Karpas-422 (cell line): ENCODE results near the gene TNNC2. TPM values are rescaled to one million over a fixed set of nuclear protein-coding genes. Genes with fewer than 3 reads are reported as not detected.

Experiments
- DNase-seq: peaks from one replicate; pipeline ENCODE4 v3.0.0-alpha.2; 2015
- H2AFZ ChIP-seq: fragments of 200-600 bp; sonication (generic); 2 replicates; pipeline ENCODE4 v1.6.1; 2014; ENCODE audit warnings: antibody characterized with exemption, low read length, mixed read lengths
- H3K27ac ChIP-seq: fragments of 200-600 bp; sonication (generic); 2 replicates; pipeline ENCODE4 v1.5.1; 2014; ENCODE audit warnings: mild to moderate bottlenecking, low read length, moderate library complexity
- H3K27me3 ChIP-seq: fragments of 200-600 bp; sonication (generic); 2 replicates; pipeline ENCODE4 v1.6.1; 2014; ENCODE audit warnings: low read length, mixed read lengths
- H3K36me3 ChIP-seq: fragments of 200-600 bp; sonication (generic); 2 replicates; pipeline ENCODE4 v1.6.1; 2014; ENCODE audit warnings: low read length, mixed read lengths; ENCODE audit not compliant: insufficient read depth
- H3K4me1 ChIP-seq: fragments of 200-600 bp; sonication (generic); 2 replicates; pipeline ENCODE4 v1.6.1; 2014; ENCODE audit warnings: mild to moderate bottlenecking, low read length, mixed read lengths
- H3K4me2 ChIP-seq: fragments of 200-600 bp; sonication (generic); 2 replicates; pipeline ENCODE4 v1.6.1; 2014; ENCODE audit warnings: low read length, low read depth, mild to moderate bottlenecking; ENCODE audit not compliant: poor library complexity, severe bottlenecking
- H3K4me3 ChIP-seq: fragments of 200-600 bp; sonication (generic); 2 replicates; pipeline ENCODE4 v1.5.1; 2014; ENCODE audit warnings: mild to moderate bottlenecking, antibody characterized with exemption, low read length, mixed read lengths
- H3K79me2 ChIP-seq: fragments of 200-600 bp; sonication (generic); 2 replicates; pipeline ENCODE4 v1.6.1; 2014; ENCODE audit warnings: mild to moderate bottlenecking, low read length, mixed read lengths
- H3K9ac ChIP-seq: fragments of 200-600 bp; sonication (generic); 2 replicates; pipeline ENCODE4 v1.6.0; 2014; ENCODE audit warnings: low read length
- H3K9me2 ChIP-seq: fragments of 200-600 bp; sonication (generic), shearing (Covaris generic); replicated peaks from 2 replicates; pipeline ENCODE4 v1.6.0; 2014; ENCODE audit warnings: mild to moderate bottlenecking, low read length, moderate library complexity; ENCODE audit not compliant: insufficient read depth
- H3K9me3 ChIP-seq: fragments of 300-700, 200-600 bp; sonication (generic); 2 replicates; pipeline ENCODE4 v1.6.1; 2014; ENCODE audit warnings: low read length, mixed read lengths
- H4K20me1 ChIP-seq: fragments of 200-600 bp; sonication (generic); 2 replicates; pipeline ENCODE4 v1.6.1; 2014; ENCODE audit warnings: mild to moderate bottlenecking, antibody characterized with exemption, low read length, low read depth; ENCODE audit not compliant: insufficient read depth
- total RNA-seq: library from RNA; depleted of rRNA; stranded (reverse); fragments of >200 nt; shearing (Covaris generic); gene quantifications from 2 replicates; pipeline ENCODE4 v1.2.3, GENCODE V29; 2014; ENCODE audit warnings: low replicate concordance

The TNNC2 gene
- total RNA-seq, 1 experiment from 2014 or later = not detected

DNA sequence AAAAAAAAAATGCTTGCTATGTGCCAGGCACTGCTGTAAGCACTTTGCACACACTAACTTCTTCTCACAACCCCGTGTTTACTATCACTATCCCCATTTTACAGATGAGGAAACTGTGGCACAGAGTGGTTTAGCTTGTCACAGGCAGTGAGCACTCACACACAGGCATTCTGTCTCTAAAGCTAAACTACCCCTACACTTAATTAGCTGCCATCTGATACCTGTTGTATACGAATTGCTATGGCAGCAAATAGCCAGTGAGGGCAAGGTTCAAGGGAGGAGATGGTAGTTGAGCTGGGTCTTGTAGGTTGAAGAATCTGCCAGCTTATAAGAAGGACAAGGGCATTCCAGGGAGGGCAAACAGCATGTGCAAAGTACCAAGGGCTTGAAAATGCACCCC lies 5.2 kb downstream of the TNNC2 start:
- no peaks in the 10 kb centered on the region for H3K9me2 ChIP-seq
- H3K9me3 ChIP-seq = no peaks in the 10 kb centered on the region
- H3K4me1 ChIP-seq = no peaks in the 10 kb centered on the region
- no peak overlapping the region for H3K27ac ChIP-seq
- H2AFZ ChIP-seq = no peak overlapping the region
- H3K79me2 ChIP-seq = no peaks in the 10 kb centered on the region
- no peaks in the 10 kb centered on the region for H3K27me3 ChIP-seq
- no peak overlapping the region for H3K4me3 ChIP-seq
- DNase-seq = no peak
- no peaks in the 10 kb centered on the region for H4K20me1 ChIP-seq
- H3K36me3 ChIP-seq = peaks cover 1% of the 10 kb centered on the region; the same call in 1 of the 2 replicates
- H3K9ac ChIP-seq = no peak overlapping the region
- no peak overlapping the region for H3K4me2 ChIP-seq

DNA sequence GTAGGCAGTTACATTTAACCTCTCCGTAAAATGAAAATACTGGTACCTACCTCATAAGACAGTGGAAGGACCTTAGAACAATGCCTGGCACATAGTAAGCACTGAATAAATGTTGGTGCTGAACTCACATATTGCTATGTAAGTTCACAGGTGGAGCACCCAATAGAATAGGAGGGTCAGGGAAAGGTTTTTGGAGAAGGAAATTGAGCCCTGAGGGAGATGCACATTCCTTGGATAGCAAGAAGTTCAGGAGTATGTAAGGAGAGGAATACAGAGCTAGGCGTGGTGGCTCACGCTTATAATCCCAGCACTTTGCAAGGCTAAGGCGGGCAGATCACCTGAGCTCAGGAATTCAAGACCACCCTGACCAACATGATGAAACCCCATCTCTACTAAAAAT lies 7.6 kb downstream of the TNNC2 start:
- Histone ChIP-seq H3K27me3 (no peaks in the 10 kb centered on the region), H3K27ac (no peak overlapping the region), H4K20me1 (no peaks in the 10 kb centered on the region), H3K79me2 (no peaks in the 10 kb centered on the region), H3K4me2 (no peak overlapping the region), H3K36me3 (peaks cover 18% of the 10 kb centered on the region), H3K9ac (no peak overlapping the region), H3K4me1 (no peaks in the 10 kb centered on the region), H3K9me3 (no peaks in the 10 kb centered on the region), H2AFZ (no peak overlapping the region), H3K4me3 (no peak overlapping the region), H3K9me2 (no peaks in the 10 kb centered on the region)
- DNase-seq = no peak

DNA sequence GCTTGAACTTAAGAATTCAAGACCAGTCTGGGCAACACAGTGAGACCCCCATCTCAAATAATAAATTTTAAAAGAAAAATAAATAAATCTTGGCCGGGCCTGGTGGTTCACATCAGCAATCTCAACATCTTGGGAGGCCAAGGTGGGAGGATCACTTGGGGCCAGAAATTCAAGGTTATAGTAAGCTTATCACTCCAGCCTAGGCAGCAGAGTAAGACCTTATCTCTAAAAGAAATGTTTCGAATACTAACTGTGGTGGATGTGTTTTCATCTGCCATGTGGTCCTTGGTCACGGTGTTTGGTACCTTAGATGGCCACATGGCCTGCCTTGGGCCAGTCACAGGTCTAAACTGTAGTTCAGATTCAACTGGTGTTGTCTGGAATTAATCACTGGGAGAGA lies 8.9 kb downstream of the TNNC2 start:
- Histone ChIP-seq H2AFZ (no peak overlapping the region), H3K79me2 (peaks cover 6% of the 10 kb centered on the region), H3K36me3 (peaks cover 21% of the 10 kb centered on the region), H3K9ac (no peak overlapping the region), H3K9me2 (no peaks in the 10 kb centered on the region), H3K9me3 (no peaks in the 10 kb centered on the region), H3K27me3 (no peaks in the 10 kb centered on the region), H4K20me1 (no peaks in the 10 kb centered on the region), H3K4me2 (no peak overlapping the region), H3K4me3 (no peak overlapping the region), H3K4me1 (peaks cover 5% of the 10 kb centered on the region), H3K27ac (no peak overlapping the region)
- DNase-seq = no peak

DNA sequence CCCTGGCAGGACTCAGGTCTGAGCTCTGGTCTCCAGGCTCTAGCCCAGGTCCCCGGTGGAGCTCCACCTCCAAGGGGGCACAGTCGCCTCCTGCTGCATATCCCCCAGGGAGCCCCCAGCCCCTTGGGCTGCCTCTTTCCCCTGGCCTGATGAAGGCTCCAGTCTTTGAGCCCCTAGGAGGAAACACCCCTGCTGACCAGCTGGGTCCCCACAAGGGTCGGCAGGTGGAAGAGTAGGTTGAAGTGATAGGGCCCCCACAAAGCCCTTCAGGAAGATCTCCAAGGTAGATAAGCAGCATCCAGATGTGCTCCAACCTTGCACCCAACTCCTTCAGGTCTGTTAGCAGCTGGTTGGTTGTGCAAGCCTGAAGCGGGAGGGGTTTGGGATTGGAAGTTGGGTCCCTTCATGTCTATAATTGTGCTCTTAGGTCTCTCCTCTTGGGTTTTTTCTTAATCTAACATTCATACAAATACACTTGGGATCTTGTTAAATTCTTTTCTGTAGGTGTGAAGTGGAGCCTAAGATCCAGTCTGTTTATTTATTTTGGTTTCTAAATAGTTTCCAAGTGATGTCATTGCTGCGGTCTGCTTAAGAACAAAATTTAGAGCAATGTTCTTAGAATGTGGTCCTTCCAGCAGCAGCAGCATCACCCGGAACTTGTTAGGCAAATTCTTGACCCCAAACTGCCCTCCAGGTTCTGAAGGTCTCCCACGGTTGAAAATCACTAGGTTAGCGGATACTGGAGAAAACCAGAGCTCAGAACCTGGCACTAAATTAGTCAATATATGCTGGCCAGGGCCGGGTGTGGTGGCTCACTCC lies 9.5 kb downstream of the TNNC2 start:
- Histone ChIP-seq H3K79me2 (peaks cover 13% of the 10 kb centered on the region), H3K9me3 (no peaks in the 10 kb centered on the region), H3K9ac (no peak overlapping the region), H3K4me2 (no peak overlapping the region), H4K20me1 (no peaks in the 10 kb centered on the region), H2AFZ (no peak overlapping the region), H3K36me3 (peaks cover 21% of the 10 kb centered on the region), H3K4me1 (peaks cover 5% of the 10 kb centered on the region), H3K27ac (no peak overlapping the region), H3K4me3 (no peak overlapping the region), H3K27me3 (no peaks in the 10 kb centered on the region), H3K9me2 (no peaks in the 10 kb centered on the region)
- DNase-seq = no peak

DNA sequence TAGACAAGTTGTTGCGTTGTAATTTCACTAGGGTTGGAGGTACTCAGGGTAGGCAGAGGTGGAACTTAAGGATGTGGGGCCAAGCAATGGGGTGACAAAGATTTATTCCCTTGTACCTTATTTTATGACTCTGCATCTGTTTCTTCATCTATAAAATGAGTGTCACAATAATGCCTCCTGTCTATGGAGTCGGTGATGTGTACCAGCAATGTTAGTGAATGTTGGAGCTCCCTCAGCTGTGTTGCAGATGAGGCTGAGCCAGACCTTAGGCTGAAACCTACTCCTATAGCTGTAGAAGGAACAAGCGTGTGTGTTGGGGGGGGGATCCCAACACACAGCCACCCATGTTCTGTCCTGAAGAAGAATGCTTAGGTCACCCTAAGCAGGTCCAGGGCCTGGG lies 10.2 kb downstream of the TNNC2 start:
- Histone ChIP-seq H3K9ac (no peak overlapping the region), H3K4me3 (no peak overlapping the region), H3K9me3 (no peaks in the 10 kb centered on the region), H3K4me2 (no peak overlapping the region), H3K9me2 (no peaks in the 10 kb centered on the region), H3K27ac (no peak overlapping the region), H2AFZ (no peak overlapping the region), H3K36me3 (peaks cover 21% of the 10 kb centered on the region), H4K20me1 (no peaks in the 10 kb centered on the region), H3K27me3 (no peaks in the 10 kb centered on the region), H3K4me1 (peaks cover 5% of the 10 kb centered on the region), H3K79me2 (peaks cover 14% of the 10 kb centered on the region)
- no peak for DNase-seq

DNA sequence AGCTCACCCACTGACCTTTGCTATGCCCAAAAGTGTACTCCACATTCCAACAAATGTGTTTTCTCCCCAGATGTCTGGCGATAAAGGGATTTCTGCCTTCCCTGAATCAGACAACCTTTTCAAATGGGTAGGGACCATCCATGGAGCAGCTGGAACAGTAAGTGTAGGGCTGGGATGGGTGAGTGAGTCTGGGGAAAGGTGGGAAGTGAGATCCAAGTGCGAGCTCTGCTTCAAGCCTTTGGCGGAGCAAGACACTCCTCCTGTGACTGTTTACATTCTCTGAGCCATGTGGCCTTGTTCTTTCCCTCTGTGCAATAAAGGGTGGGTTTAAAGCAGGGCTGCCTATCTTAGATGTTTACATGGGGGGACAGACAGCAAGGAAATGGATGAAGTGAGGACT lies 12.8 kb downstream of the TNNC2 start:
- DNase-seq = no peak
- H3K4me3 ChIP-seq = no peak overlapping the region
- H3K9me3 ChIP-seq = no peaks in the 10 kb centered on the region
- no peak overlapping the region for H2AFZ ChIP-seq
- H3K79me2 ChIP-seq = peaks cover 14% of the 10 kb centered on the region
- peaks cover 5% of the 10 kb centered on the region for H3K4me1 ChIP-seq
- H3K36me3 ChIP-seq = peaks cover 41% of the 10 kb centered on the region
- no peaks in the 10 kb centered on the region for H3K27me3 ChIP-seq
- H3K9ac ChIP-seq = no peak overlapping the region
- no peaks in the 10 kb centered on the region for H3K9me2 ChIP-seq
- no peak overlapping the region for H3K4me2 ChIP-seq
- H3K27ac ChIP-seq = no peak overlapping the region
- no peaks in the 10 kb centered on the region for H4K20me1 ChIP-seq

DNA sequence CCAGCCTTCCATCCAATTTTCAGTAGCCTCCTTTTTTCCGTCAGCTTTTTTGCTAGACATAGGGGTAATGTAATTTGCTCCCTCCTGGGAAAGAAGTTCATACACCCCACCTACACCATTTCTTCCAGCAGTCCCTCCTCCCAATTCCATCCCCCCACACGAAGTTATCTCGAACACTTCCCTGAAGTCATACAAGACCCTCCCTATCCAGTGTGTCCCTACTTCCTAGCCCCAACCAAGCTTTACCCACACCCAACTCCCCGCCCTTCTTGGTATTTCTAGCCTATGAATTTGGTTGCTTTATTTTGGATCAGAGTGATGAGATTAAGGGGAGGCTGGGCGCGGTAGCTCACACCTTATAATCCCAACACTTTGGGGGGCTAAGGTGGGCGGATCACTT lies 13.6 kb downstream of the TNNC2 start:
- no peak for DNase-seq
- no peaks in the 10 kb centered on the region for H4K20me1 ChIP-seq
- H2AFZ ChIP-seq = no peak overlapping the region
- peak overlapping the region; percentile 93 for H3K4me3 ChIP-seq
- H3K36me3 ChIP-seq = peaks cover 45% of the 10 kb centered on the region
- H3K9me2 ChIP-seq = no peaks in the 10 kb centered on the region
- H3K79me2 ChIP-seq = peaks cover 14% of the 10 kb centered on the region
- peaks cover 5% of the 10 kb centered on the region for H3K4me1 ChIP-seq
- H3K9ac ChIP-seq = peak overlapping the region; percentile 94
- no peaks in the 10 kb centered on the region for H3K9me3 ChIP-seq
- H3K4me2 ChIP-seq = peak overlapping the region; percentile 88
- no peaks in the 10 kb centered on the region for H3K27me3 ChIP-seq
- H3K27ac ChIP-seq = peak overlapping the region; percentile 87

DNA sequence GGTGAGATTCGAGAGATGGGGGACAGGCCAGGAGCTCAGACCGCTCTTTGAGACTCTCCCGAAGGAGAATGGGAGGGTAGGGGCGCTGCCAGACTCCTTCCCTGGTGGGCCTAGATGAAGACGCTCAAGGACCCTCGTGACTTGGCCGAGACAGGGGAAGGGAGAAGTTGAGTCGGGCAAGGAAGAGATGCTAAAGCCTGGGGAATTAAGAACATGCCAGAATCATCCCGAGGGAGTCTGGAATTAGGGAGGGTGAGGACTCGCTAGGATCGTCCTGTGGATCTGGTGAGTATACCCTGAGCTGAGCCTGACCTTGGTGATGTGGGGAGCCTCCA lies 14.1 kb downstream of the TNNC2 start:
- 0 out of 2 replicates have a peak overlapping the region, but pooled peaks have one; percentile 15 for H2AFZ ChIP-seq
- no peak for DNase-seq
- peaks cover 45% of the 10 kb centered on the region for H3K36me3 ChIP-seq
- peak overlapping the region; percentile 94 for H3K9ac ChIP-seq
- H3K9me3 ChIP-seq = no peaks in the 10 kb centered on the region
- H3K79me2 ChIP-seq = peaks cover 14% of the 10 kb centered on the region
- H3K4me1 ChIP-seq = peaks cover 5% of the 10 kb centered on the region
- no peaks in the 10 kb centered on the region for H3K9me2 ChIP-seq
- no peaks in the 10 kb centered on the region for H4K20me1 ChIP-seq
- peak overlapping the region; percentile 87 for H3K27ac ChIP-seq
- H3K4me2 ChIP-seq = peak overlapping the region; percentile 88
- H3K27me3 ChIP-seq = no peaks in the 10 kb centered on the region
- peak overlapping the region; percentile 93 for H3K4me3 ChIP-seq
